Fibroblast of lung (primary cell): ENCODE data around the gene TMEM220.

ENCODE experiments used
- EZH2 ChIP-seq: IDR thresholded peaks from 2 replicates; pipeline ENCODE4 v1.5.1; 2012; ENCODE audit warnings: low read length, control low read depth, mild to moderate bottlenecking; ENCODE audit errors: missing control alignments
- TF ChIP-seq, protein P1 (sequence below), 2 donors: IDR thresholded peaks in 1 of 2; conservative IDR thresholded peaks in 1 of 2; 1 replicate in 1 of 2; 2 replicates in 1 of 2; pipeline ENCODE4 v1.5.1; 2011 to 2012; ENCODE audit warnings: low read length in 2 of 2, control low read depth in 1 of 2, inconsistent platforms in 1 of 2, low read depth in 1 of 2, mild to moderate bottlenecking in 1 of 2

DNA sequence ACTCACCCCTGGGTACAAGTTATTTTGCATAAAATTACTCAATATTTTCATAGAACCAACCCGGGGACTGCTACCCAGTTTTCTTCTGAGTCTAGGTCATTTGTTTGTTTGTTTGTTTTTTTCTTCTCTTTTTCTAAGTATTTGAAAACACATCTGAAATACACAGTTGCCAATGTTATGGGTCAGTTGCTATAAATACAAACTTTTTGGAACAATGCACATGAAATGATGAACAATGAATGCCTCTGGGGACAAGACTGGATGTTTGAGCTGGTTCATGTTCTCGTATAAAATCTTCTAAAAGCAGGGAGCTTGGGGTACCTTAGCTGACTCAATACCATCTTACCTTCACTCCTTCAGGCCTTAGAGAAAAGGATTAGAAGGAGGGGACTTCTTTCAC, 43.6 kb upstream of the TMEM220 start:
- TF ChIP-seq EZH2 = no peak
- TF ChIP-seq, protein P1, sequence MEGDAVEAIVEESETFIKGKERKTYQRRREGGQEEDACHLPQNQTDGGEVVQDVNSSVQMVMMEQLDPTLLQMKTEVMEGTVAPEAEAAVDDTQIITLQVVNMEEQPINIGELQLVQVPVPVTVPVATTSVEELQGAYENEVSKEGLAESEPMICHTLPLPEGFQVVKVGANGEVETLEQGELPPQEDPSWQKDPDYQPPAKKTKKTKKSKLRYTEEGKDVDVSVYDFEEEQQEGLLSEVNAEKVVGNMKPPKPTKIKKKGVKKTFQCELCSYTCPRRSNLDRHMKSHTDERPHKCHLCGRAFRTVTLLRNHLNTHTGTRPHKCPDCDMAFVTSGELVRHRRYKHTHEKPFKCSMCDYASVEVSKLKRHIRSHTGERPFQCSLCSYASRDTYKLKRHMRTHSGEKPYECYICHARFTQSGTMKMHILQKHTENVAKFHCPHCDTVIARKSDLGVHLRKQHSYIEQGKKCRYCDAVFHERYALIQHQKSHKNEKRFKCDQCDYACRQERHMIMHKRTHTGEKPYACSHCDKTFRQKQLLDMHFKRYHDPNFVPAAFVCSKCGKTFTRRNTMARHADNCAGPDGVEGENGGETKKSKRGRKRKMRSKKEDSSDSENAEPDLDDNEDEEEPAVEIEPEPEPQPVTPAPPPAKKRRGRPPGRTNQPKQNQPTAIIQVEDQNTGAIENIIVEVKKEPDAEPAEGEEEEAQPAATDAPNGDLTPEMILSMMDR (conservative IDR thresholded peaks at IDR 0.05 in 1 of 2, IDR thresholded peaks at IDR 0.05 in 1 of 2; ENCODE audit: low read depth in 1 of 2, low read length in 2 of 2) = no peak
